HG02798 (cell line): ENCODE results near the gene RHBG.
A peak's percentile ranks its signal among the peaks of the same experiment; 100 is the strongest.

Experiments
- ATAC-seq: cut with Tn5 transposase; IDR thresholded peaks from one replicate; pipeline ENCODE4 v1.9.1; 2021; ENCODE audit warnings: mild to moderate bottlenecking; ENCODE audit not compliant: unreplicated experiment, poor library complexity

The RHBG gene

DNA sequence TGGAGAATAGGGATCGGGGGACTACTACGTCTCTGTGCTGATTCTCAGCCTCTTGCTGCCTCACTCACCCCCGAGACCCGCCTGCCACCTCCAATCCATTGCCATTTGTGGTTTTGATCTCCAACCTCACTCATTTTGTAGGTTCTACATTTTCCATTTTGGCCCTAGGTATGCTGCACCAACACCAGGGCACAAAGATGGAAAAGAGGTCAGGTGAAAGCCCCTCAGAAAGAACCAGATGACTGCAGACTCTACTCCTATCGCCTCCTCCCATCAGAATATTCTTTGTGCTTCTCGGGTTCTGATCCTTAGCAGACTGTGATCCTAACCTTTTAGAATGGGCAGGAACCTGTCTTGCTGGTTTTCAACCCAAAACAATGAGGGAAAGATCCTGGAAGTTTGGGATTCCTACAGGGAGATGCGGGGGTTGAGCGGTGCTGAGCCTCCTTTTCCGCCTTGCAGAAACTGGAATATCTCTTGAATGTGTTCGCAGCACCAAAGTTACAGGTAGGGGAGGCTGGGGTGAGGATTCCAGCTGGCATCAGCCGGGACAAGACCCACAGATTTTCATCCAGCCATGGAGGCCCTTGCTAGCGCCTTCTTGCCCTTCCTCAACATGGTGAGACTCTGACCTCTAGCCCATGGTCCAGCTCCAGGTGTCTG is 53.1 kb downstream of the RHBG start:
- ATAC-seq = no peak

DNA sequence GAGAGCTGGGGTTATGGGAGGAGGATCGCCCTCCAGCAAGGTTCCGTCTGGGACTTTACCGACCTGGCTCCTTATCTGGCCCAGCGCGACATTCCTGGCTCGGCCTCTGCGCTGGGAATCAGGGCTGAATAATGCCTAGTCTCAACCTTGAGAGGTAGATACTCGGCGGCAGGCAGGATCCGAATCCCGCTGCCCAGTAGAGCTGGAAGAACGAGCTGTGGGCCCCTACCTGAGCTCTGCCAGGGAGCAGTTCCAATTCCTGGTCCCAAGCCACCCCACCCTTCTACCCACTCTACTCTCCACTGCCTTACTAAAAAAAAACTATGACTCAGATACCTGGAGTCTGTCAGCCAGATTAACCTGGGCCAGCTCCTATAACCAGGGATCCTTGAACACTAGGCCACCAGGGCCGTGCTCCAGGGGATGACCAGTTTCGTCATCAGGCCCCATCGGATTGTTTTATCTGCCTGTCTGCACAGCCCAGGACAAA is 53.6 kb downstream of the RHBG start:
- no peak for ATAC-seq

DNA sequence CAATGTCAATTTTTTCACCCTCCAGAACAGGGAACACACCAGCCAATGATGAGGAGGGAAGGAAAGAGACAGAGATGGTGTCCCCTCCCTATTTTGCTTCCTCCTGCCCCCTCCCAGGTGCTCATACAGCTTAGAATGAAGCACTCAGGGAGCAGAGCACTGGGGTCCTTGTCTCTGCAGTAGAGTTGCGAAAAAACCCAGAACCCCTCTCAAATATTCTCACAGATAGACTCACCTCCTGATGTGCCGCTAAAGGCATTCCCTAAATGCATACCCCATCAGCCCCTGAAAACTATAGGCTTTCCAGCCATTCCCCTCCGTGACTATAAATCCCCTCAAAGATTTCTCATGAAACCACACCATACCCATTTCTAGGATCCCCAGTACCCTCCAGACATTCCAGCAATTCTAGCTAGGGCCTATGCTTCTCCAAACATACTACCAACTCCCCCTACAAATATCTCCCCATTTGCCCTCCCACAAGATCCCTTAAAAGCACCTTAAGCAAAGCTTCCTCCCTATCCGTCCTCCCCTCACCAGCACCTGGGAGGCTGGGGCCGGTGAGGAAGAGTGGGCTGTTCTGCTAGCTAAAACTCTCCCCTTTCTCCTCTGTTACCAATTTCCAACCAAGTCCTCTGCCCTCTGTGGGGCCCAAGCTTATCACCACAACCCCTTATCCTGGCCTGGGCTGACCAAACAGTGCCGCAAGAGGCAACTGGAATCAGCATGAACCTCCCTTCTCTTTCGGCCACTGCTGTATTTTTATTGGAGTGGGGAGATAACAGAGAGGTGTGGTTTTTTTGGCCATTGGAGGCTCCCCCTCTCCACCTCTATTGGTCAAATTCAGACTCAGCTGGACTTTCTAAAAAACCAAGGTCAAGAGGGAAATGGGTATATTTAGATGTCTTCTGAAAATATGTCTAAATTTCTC is 54.7 kb downstream of the RHBG start:
- ATAC-seq = no peak

DNA sequence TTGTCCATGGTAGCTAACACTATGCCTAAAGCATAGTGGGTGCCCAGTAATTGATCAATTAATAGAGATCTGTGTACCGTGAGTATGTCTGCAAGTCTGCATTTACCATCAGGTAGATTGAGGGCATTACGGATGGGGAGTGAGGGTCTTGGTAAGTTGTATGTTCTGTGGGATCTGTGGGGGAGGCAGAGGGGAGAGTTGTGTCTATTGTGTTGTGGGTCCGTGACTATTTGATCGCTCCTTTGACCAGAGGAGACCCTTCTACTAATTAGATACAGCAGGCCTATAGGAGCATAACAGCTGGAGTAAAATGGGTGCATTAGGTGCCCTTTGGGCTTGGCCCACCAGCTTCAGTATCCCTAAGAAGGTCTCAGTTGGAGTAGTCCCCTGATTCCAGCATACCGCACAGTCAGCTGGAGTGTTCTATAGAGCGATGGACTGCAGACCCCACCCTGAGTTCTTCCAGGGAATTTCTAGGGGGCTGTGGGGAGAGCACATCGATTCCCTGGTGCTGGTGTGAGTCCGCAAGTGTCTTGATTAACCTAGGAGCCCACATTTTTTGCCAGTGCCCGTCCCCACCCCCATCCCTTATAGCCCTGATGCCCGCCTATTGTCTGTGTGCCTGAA is 55.9 kb downstream of the RHBG start:
- ATAC-seq = no peak

DNA sequence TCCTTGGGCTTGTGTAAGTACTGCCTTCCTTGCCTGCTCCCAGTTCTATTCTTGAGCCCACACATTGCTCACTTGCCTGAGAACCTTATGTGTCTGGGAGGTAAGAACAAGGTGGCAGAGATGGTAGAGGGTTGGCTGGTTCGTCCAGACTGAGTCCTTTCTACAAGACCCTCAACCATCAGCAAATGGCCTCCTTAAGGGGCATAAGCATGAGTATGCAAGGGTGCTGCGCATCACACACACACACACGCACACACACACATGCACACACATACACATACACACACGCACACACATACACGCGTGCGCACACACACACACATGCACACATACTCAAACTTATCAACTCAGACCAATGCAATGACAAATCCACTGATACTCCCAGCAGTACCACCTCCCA is 56.9 kb downstream of the RHBG start:
- ATAC-seq = no peak

DNA sequence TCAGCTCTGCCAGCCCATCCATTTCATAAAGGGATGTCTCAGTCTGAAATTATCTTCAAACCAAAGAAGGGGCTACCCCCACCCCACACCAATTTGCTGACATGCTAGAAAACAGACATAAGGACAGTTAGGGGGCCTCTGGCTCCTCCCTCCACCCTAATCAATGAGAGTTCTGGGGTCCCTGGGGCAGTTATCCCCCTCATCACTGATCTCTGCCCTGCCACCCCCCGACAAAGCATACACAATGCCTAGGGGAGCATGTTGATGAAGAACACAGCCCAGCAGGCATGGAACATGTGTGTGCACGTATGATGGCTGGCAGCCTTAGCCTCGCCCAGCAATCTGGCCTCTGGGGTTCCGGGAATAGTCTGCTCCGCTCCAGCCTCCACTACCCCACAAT is 58.9 kb downstream of the RHBG start:
- ATAC-seq = no peak

DNA sequence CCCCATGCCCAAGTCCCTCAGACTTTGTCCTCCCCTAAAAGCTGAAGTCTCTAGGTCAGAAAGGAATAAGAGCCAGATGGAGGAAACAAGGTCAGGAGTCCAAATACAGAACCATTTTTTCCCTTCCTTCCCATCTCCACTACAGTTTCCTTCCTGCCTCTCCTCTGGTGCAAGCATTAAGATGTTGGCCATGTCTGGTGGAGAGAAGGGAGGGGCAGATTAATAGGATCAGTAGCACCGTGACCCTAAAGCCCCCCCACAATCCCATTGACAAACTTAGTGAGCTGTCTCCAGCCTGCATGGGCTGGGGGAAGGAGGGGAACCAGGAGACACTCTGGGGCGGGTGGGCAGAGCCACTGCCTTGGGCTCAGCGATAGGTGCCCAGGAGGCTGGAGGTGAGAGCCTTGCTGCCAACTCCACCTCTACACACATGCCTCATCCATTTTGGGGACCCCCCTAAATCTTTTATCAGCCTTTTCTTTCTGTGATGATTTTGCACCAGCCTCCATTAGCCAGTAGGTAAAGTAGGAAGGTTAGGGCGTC is 59.8 kb downstream of the RHBG start:
- no peak for ATAC-seq

DNA sequence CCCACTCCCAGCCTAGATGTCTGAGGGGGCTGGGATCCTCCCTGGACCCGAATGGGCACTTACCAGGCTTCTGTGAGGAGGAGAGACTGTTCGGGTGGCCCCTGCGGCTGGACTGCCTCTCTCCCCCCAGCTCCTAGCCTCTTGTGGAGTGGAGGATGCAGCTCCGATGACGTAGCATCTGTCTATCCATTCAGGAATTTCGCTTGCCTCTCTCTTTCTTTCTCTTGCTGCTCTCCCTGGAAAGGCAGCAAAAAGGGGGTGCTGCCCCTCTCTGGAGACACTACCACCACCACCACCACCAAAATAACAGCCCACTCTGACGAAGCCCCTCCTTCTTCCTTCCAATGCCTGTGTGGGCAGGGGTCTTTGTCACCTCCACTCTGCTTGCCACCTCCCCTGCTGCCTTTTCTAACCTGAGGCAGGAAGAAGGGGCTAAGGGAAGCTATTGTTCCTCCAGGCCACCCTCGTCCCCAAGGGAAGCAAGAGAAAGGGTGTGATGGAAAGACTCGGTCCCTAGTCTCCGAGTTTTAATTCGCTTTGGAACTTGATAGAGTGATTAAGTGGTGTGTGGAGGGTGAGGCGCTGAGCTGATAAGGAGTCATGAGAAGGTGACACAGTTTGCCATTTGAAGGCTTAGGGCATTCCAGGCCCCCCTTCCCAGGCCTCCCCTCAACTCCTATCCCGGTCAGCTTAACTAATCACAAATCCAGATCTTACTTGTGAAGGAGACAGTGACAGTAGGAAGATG is 60.5 kb downstream of the RHBG start:
- no peak for ATAC-seq

DNA sequence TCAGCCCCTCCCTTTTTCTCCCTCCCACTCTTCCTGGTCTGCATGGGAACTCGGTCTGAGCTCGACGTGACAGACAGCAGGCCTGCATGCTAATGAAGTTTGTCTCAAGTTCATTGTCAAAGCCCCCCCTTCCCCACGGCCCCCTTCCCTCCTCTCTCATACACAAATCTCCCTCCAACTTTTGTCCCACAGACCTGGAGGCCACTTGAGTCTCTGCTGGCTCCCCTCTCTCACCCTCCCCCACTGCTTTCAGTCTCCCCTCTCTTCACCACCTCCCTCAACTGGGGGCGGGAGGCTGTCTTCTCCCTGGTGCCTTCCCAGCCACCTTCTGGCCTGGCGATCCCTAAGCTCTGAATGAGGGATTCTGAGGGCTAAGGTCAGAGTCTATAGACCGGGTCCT is 61.3 kb downstream of the RHBG start:
- ATAC-seq = no peak

DNA sequence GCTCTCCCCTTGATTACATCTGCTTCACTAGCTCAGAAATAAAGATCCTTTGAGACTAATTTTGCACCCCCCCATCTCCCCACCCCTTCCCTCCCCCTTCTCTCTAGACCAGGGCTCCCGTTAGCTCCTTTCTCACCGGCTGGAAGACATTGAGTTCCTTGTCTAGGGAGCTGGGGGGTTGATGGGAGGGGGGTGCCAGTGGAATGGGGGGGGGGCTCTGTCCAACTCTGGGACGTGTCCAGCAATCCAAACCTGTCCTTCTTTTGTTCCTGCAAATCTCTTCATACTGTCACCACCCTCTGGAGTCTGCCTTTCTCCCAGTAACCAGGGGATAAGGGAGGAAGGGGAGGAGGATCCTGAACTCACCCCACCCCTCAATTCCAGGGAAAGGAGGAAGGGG is 61.9 kb downstream of the RHBG start:
- no peak for ATAC-seq

DNA sequence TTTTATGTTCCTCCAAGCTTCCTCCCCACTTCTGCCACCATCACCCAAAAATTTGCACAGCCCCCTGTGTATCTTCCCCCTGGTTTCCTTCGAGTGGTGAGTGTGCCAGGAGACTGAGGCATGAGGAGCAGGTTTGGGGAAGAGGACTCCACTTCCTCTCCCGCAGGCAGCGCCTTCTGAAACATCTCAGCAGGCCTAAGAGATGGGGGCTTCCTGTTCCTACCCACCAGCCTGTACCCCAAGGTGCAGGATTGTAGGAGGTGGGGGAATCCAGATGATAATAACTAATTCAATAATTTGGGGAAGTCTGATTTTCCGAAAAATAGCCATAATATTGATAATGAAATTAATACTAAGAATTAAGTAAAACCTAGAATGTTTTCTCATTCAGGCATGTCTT is 62.4 kb downstream of the RHBG start:
- ATAC-seq = no peak

DNA sequence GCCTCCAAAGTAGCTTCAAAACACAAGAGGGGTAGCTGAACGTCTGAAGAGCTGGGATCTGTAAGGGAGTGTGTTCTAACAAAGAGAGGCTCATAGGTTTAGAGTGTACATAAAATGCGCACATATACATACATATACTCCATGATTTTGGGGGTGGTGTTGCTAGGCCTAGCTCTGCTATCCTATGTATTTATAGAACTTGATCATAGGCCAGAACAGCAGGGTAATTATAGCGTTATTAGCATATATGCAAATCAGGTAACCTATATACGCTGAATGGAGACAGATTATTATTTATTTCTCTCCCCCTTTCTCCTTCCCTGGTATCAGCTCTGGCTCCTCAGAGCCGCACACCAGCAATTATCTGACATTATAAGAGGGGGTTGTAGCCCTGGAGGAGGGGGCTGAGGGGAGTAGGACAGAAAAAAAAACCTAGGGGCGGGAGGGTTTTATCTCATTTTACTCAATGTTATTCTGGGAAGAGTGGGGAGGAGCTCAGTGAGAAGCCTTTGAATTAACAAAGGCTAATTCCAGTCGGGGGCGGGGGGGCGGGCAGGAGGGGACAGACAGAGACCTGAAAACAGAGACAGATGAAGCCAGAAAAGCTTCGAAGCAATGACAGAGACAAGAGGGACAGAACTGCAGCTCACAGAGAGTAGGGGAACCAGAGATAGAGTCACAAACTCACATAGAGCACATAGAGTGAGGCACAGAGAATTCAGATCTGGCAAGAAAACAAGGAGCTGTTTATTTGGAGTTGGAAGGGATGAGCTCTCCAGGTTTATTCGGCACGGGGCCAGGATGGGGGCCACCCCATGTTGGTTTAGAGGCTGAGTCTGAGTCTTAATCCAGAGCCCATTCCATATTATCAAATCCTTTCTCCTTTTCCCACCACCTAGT is 63.0 kb downstream of the RHBG start:
- no peak for ATAC-seq

DNA sequence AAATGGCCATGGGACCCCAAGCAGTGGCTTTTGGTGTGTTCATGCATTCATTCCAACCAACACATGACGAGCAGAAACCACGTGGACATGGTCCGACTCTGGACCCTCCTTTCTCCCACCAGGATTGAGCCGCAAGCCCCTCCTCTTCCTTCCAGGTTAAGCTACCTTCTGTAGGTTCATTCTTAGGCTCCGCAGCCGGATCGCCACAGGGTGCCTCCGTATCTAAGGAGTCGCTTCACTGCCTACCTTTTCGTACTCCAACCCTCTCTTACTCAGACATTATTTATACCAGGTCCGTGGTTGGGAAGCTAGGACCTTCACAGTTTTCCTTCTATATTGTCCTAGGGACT is 63.6 kb downstream of the RHBG start:
- ATAC-seq = no peak

DNA sequence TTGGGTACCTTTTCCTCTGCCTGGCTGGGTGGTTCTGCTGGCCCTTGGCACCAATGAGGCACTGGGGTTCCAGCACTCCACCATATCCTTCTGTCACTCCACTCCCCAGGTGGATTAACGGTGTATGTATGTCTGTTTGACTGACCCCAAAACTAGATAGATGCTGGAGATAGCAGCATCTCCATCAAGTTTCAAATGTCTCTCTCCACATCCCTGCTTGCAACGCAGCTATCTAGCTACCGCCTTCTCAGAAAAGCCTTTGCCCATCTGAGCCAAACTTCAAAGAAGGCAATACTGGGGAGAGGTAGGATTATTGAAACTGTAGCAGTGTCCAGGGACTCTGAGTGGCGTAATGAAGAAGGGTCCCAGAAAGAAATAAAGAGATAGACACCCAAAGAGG is 64.0 kb downstream of the RHBG start:
- ATAC-seq = no peak

DNA sequence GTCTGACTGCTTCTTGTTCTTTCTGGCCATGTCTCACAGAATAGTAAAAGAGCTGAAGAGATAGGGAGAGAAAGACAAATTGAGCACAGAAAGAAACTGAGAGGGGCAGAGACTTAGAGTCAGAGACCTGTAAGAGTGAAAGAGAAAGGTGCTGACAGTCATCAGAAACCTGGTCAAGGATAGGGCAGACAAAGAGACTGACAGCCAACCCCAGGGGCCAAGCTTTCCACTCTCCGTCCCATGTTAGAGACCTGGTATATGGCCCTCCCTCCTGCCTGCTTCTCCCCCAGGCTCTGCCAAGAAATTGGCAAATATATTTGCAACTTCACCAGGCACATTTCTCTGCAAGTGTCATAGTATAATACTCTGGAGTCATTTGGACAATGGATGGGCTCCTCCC is 64.6 kb downstream of the RHBG start:
- peak; percentile 56 for ATAC-seq
